ENCODE measurements around the gene LDLRAD4. TPM values are rescaled to one million over a fixed set of nuclear protein-coding genes. Genes with fewer than 3 reads are reported as not detected.
A peak's percentile ranks its signal among the peaks of the same experiment; 100 is the strongest.

LDLRAD4 gene
- total RNA-seq, 1 donor from 2014 or later = 18.4 TPM

GRCh38 chr18:13444430-13445240 lies 226.1 kb downstream of the LDLRAD4 start:
- intact Hi-C loops (cut with DNase I) = no loop called here
- DNase-seq (no peak), ATAC-seq (no peak)
- no peak for TF ChIP-seq CTCF (IDR thresholded peaks at IDR 0.05)
- no peak overlapping the region for H3K27ac ChIP-seq
- H3K4me3 ChIP-seq = no peak overlapping the region
- no peaks in the 10 kb centered on the region for H3K27me3 ChIP-seq
- H3K36me3 ChIP-seq = no peaks in the 10 kb centered on the region
- no peaks in the 10 kb centered on the region for H3K9me3 ChIP-seq
- peaks cover 9% of the 10 kb centered on the region for H3K4me1 ChIP-seq

GRCh38 chr18:13445241-13445897 lies 226.8 kb downstream of the LDLRAD4 start:
- Histone ChIP-seq H3K36me3 (no peaks in the 10 kb centered on the region), H3K9me3 (no peaks in the 10 kb centered on the region), H3K27ac (no peak overlapping the region), H3K4me3 (no peak overlapping the region), H3K4me1 (peaks cover 9% of the 10 kb centered on the region), H3K27me3 (no peaks in the 10 kb centered on the region)
- ATAC-seq = peak; percentile 13
- TF ChIP-seq CTCF (IDR thresholded peaks at IDR 0.05) = no peak
- intact Hi-C loops (cut with DNase I) = no loop called here
- DNase-seq = no peak

- intact Hi-C loops (cut with DNase I) = no loop called here
- no peaks in the 10 kb centered on the region for H3K36me3 ChIP-seq
- peaks cover 10% of the 10 kb centered on the region for H3K4me1 ChIP-seq
- H3K4me3 ChIP-seq = no peak overlapping the region
- no peaks in the 10 kb centered on the region for H3K27me3 ChIP-seq
- DNase-seq (no peak), ATAC-seq (no peak)
- no peak overlapping the region for H3K27ac ChIP-seq
- TF ChIP-seq CTCF (IDR thresholded peaks at IDR 0.05) = no peak
- H3K9me3 ChIP-seq = no peaks in the 10 kb centered on the region
Measured at GRCh38 chr18:13446024-13446423, 227.5 kb downstream of the LDLRAD4 start.

- DNase-seq (no peak), ATAC-seq (no peak)
- Histone ChIP-seq H3K4me3 (peak overlapping the region; percentile 2), H3K27ac (no peak overlapping the region), H3K4me1 (peaks cover 18% of the 10 kb centered on the region), H3K9me3 (no peaks in the 10 kb centered on the region), H3K36me3 (no peaks in the 10 kb centered on the region), H3K27me3 (no peaks in the 10 kb centered on the region)
- intact Hi-C loops (cut with DNase I) = no loop called here
- TF ChIP-seq CTCF (IDR thresholded peaks at IDR 0.05) = no peak
Measured at GRCh38 chr18:13446610-13447461, 228.3 kb downstream of the LDLRAD4 start.

- DNase-seq (no peak), ATAC-seq (peak; percentile 10)
- intact Hi-C loops (cut with DNase I) = no loop called here
- TF ChIP-seq CTCF (IDR thresholded peaks at IDR 0.05) = no peak
- no peaks in the 10 kb centered on the region for H3K9me3 ChIP-seq
- H3K27me3 ChIP-seq = no peaks in the 10 kb centered on the region
- peaks cover 23% of the 10 kb centered on the region for H3K4me1 ChIP-seq
- no peaks in the 10 kb centered on the region for H3K36me3 ChIP-seq
- no peak overlapping the region for H3K27ac ChIP-seq
- peak overlapping the region; percentile 2 for H3K4me3 ChIP-seq
Measured at GRCh38 chr18:13447621-13448334, 229.2 kb downstream of the LDLRAD4 start.

Measured in upper lobe of right lung (tissue), 1 donor.